Measurements from ENCODE around the gene AVL9.
"Not testable (repeated sequence)": the region's sequence is repeated elsewhere in the genome, so short reads cannot be mapped to it uniquely, and the experiment has no call there.

AVL9 gene

DNA sequence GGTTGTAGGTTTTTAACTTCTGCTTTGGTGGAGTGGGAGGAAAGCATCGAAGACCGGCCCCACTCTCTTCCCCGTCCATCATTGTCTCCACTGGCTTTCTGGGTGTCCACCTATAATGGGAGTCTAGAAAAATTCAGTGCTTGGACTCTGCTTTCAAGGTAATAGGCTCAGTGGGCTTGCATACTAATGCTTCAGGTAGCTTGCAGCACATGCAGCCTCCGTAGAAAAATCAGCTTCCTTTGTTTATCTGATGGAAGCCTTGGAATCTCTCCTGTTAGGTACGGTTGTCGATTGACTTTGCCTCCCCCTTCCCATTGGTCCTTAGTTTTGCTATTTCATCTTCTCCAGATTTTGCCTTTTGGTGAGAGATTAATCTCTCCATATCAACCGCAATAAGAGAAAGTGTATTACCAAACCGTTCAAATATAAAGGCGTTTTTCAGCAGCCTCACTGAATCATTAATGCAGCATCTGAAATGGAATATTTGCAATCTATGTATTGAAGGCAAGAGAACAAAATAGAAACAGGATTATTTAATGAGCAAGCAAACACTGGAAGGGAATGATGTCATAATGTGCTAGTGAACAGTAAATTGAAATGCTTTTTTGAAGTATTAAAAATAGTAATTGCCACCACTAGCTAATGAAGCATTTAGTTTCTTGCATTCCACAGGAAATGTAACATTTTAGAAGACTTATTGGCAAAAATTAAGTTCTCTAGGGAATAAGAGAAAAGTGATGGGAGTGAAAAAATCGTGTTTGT is 944 bp downstream of the AVL9 start:
- DNase-seq, result no peak

GRCh38 chr7:32499755-32500154 is 4.5 kb downstream of the AVL9 start:
- DNase-seq, result not testable (repeated sequence)

DNA sequence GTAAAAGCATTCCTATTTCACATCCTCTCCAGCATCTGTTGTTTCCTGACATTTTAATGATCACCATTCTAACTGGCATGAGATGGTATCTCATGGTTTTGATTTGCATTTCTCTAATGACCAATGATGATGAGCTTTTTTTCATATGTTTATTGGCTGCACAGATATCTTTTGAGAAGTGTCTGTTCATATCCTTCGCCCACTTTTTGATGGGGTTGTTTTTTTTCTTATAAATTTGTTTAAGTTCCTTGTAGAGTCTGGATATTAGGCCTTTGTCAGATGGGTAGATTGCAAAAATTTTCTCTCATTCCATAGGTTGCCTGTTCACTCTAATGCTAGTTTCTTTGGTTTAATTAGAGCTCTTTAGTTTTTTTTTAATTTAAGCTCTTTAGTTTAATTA is 4.9 kb downstream of the AVL9 start:
- DNase-seq, result not testable (repeated sequence)

DNA sequence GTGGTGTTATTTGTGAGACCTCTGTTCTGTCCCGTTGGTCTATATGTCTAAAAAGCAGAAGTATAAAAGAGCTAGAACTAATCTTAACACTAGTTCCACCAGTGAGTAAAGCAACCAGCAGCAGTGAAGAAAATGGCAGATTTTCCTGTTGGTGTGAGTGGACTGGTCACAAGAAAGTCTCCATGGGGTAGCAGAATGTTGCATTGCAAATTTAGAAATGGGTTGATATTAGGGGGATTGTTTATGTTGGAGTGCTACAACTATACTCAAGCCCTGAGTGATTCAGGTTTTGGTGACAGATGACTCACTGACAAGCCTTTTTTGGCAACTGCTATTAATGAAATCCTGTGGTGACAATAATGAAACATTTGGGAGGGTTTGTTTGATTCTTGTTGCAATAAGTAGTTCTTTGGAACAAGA is 5.6 kb downstream of the AVL9 start:
- DNase-seq, result no peak

DNA sequence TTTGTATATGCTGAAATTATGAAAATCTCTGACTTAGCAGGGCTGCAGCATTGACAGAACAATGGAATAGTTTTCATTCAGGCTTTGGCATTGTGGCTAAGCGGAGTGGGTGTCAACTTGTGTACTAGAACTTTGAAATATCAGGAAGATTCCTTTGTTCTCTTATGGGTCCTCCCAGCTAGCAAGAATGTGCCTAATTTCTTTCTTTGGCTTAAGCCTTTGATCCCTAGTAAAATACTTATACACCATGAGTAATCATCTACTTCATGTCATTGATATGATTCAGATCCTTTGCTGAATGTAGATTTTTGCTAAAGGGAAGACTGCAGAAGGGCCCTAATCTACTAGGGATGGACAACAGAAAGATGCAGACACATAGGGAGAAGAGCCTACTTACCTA is 6.2 kb downstream of the AVL9 start:
- no peak for DNase-seq

DNA sequence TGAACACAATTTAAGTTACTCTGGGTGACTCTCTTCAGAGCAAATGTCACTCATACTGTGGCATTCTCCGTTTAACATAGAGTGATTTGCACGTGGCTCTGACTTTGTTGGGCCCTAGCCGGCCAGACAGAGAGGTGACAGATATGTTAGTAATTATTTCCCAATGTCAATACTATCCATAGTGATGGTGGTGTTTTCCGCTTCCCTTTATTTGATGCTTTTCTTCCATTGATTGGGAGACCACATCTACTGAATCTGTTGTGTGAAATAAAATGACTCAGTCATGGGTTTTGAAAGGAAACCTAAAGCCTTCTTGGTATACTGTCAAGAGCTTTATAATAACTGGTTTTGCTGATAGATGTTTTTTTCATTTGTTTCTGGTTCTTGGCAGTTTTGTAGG is 7.4 kb downstream of the AVL9 start:
- peak; percentile 49 for DNase-seq

DNA sequence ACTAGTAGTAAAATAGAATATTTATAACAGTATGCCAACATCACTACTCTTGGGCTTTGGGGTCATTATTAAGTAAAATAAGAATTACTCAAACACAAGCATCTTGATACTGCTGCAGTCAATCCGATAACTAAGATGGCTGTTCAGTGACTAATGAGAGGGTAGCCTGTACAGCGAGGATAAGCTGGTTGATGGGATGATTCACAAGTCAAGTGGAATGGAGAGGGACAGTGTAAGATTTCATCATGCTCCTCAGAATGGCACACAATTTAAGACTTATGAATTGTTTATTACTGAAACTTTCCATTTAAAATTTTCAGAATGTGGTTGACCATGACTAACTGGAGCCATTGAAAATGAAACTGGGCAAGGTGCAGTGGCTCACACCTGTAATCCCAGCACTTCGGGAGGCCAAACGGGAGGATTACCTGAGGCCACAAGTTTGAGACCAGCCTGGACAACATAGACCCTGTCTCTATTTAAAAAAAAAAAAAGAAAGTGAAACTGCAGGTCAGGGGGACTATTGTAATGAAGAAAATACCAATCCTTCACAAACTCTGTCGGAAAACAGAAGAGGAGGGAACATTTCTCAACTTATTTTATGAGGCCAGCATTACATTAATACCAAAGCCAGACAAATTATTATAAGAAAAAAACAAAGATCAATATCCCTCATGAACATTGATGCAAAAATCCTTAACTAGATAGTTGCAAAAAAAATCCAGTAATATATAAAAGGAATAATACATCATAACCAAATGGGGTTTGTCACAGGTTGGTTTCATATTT is 11.2 kb downstream of the AVL9 start:
- DNase-seq, result no peak

GRCh38 chr7:32507414-32507813 is 12.1 kb downstream of the AVL9 start:
- no peak for DNase-seq

GRCh38 chr7:32511791-32512190 is 16.5 kb downstream of the AVL9 start:
- DNase-seq, result no peak

DNA sequence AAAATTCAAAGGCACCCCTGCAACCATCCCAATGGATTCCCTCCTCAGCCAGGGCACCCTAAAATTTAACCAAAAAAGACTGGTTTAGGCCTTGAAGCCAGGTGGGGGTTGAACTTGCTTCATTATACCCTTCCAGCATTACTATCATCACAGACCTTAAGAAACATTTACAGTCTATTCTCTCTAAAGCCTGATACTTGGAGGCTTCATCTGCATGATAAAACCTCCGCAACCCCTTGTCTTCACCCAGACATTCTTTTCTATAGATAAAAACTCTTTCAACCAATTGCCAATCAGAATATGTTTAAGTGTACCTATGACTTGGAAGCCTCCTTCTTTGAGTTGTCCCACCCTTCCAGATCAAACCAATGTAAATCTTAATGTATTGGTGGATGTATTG is 17.9 kb downstream of the AVL9 start:
- DNase-seq, result no peak

GRCh38 chr7:32515890-32516550 is 20.7 kb downstream of the AVL9 start:
- DNase-seq, result no peak

- no peak for DNase-seq
These were observed 21.3 kb downstream of the AVL9 start for GRCh38 chr7:32516551-32517100.

- DNase-seq, result no peak
These were observed 23.3 kb downstream of the AVL9 start for GRCh38 chr7:32518534-32519140.

DNA sequence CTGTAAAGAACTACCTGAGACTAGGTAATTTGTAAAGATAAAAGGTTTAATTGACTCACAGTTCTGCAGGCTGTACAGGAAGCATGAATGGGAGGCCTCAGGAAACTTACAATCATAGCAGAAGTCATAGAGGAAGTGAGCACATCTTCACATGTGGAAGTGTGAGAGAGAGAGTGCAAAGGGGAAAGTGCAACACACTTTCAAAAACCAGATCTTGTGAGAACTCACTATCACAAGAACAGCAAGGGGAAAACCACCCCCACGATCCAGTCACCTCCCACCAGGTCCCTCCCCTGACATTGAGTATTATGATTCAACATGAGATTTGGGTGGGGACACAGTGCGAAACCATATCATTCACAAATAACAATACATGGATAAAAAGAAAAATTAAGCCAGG is 24.5 kb downstream of the AVL9 start:
- DNase-seq, result no peak

- no peak for DNase-seq
These were observed 27.6 kb downstream of the AVL9 start for GRCh38 chr7:32522746-32523530.

- no peak for DNase-seq
These were observed 29.3 kb downstream of the AVL9 start for GRCh38 chr7:32524631-32525030.

- DNase-seq, result no peak
These were observed 30.6 kb downstream of the AVL9 start for GRCh38 chr7:32525839-32526238.

DNA sequence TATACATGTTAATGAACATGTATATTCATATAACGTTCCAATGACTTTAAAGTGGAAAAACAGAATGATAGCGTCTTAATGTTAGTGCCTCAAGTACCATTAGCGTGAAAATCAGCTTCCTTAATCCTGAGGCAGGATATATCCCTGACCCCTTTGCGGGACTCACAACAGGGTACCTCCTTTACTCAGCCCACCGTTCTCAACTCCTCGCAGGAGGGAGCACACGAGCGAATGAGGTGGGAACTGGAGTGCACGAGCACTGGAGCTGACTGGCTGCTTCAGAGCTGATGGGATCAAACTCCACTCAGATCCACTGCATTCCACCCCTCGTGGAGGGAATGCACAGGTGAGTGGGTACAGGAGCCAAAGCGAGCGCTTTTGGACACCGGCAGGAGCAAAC is 36.1 kb downstream of the AVL9 start:
- no peak for DNase-seq

- no peak for DNase-seq
These were observed 36.8 kb downstream of the AVL9 start for GRCh38 chr7:32532086-32532485.

DNA sequence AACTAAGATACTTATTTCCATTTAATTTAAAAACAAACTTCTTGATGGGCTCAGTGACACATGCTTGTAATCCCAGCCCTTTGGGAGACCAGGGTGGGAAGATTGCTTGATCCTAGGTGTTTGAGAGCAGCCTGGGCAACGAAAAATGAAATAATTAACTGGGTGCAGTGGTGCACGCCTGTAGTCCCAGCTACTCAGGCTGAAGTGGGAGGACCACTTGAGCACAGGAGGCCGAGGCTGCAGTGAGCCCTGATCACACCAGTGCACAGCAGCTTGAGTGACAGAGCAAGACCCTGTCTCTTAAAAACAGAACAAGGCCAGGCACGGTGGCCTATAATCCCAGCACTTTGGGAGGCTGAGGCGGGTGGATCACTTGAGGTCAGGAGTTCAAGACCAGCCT is 37.4 kb downstream of the AVL9 start:
- DNase-seq, result no peak

GRCh38 chr7:32533276-32534029 is 38.2 kb downstream of the AVL9 start:
- no peak for DNase-seq
